SK-N-SH (cell line): Measurements from ENCODE around the gene MCF2L. TPM values are rescaled to one million over a fixed set of nuclear protein-coding genes. Genes with fewer than 3 reads are reported as not detected.

Experiments used
- CTCF ChIA-PET: fragments of 300-600, 350-600 bp; formaldehyde crosslinking; extraction: SDS; loops from one replicate; lab custom pipeline; 2021; lab: Yijun Ruan, JAX
- POLR2A ChIA-PET: fragments of 350-600 bp; sonication (Branson Sonifier 250); formaldehyde crosslinking; extraction: SDS; loops from one replicate; lab custom pipeline; 2020; ENCODE audit warnings: antibody characterized with exemption, inconsistent platforms; lab: Yijun Ruan, JAX
- DNase-seq: peaks from one replicate; pipeline ENCODE4 v3.0.0; 2012
- H2AFZ ChIP-seq: fragments of 200-600 bp; sonication (generic); 2 replicates; pipeline ENCODE4 v1.8.1; 2016; ENCODE audit warnings: antibody characterized with exemption, mild to moderate bottlenecking, low read depth
- H3F3A ChIP-seq: fragments of 200-600 bp; sonication (generic); replicated peaks from 2 replicates; pipeline ENCODE3; 2016; ENCODE audit warnings: antibody characterized with exemption, mild to moderate bottlenecking; ENCODE audit not compliant: insufficient read depth
- H3K27ac ChIP-seq, 2 experiments: fragments of 200-500 bp in 1 of 2; fragments of 200-600 bp in 1 of 2; sonication (Bioruptor generic) in 1 of 2; sonication (generic), shearing (Covaris generic) in 1 of 2; 2 replicates each; pipeline versions ENCODE4 v1.5.1 to v1.6.1; 2014 to 2016; ENCODE audit warnings: low read depth in 2 of 2, inconsistent platforms in 1 of 2, low read length in 1 of 2, mild to moderate bottlenecking in 1 of 2, mixed read lengths in 1 of 2
- H3K27me3 ChIP-seq: fragments of 200-600 bp; sonication (generic), shearing (Covaris generic); 2 replicates; pipeline ENCODE4 v1.6.1; 2016; ENCODE audit warnings: mixed run types; ENCODE audit not compliant: insufficient read depth
- H3K36me3 ChIP-seq, 2 experiments: fragments of 200-500 bp in 1 of 2; fragments of 200-600 bp in 1 of 2; sonication (Bioruptor generic) in 1 of 2; sonication (generic) in 1 of 2; replicated peaks in 1 of 2; 2 replicates each; pipeline versions ENCODE3 to v1.5.1; 2014 to 2016; ENCODE audit warnings: low read length in 1 of 2, mild to moderate bottlenecking in 1 of 2; ENCODE audit not compliant: insufficient read depth in 2 of 2, control insufficient read depth in 1 of 2
- H3K4me1 ChIP-seq, 2 experiments: fragments of 200-500 bp in 1 of 2; fragments of 200-600 bp in 1 of 2; sonication (Bioruptor generic) in 1 of 2; sonication (generic), shearing (Covaris generic) in 1 of 2; 2 replicates each; pipeline versions ENCODE4 v1.5.1 to v1.6.1; 2014 to 2016; ENCODE audit warnings: low read depth in 1 of 2, low read length in 1 of 2, mixed run types in 1 of 2; ENCODE audit not compliant: insufficient read depth in 2 of 2, control insufficient read depth in 1 of 2
- H3K4me2 ChIP-seq: fragments of 200-600 bp; sonication (generic), shearing (Covaris generic); 2 replicates; pipeline ENCODE4 v1.6.1; 2017; ENCODE audit warnings: mixed run types
- H3K4me3 ChIP-seq, 2 experiments: fragments of 200-500 bp in 1 of 2; fragments of 200-600 bp in 1 of 2; sonication (Bioruptor generic) in 1 of 2; sonication (generic), shearing (Covaris generic) in 1 of 2; 2 replicates each; pipeline versions ENCODE4 v1.5.1 to v1.8.1; 2014 to 2016; ENCODE audit warnings: low read depth in 2 of 2, inconsistent platforms in 1 of 2, low read length in 1 of 2, mild to moderate bottlenecking in 1 of 2, mixed read lengths in 1 of 2, moderate library complexity in 1 of 2
- H3K79me2 ChIP-seq: fragments of 200-600 bp; sonication (generic); 2 replicates; pipeline ENCODE4 v1.8.1; 2017; ENCODE audit warnings: mild to moderate bottlenecking; ENCODE audit not compliant: insufficient read depth
- H3K9ac ChIP-seq: fragments of 200-600 bp; sonication (generic); 2 replicates; pipeline ENCODE4 v1.6.1; 2017; ENCODE audit warnings: mixed run types
- H3K9me2 ChIP-seq: fragments of 200-600 bp; sonication (generic); 2 replicates; pipeline ENCODE4 v1.6.1; 2017; ENCODE audit warnings: mixed run types
- H3K9me3 ChIP-seq: fragments of 200-600 bp; sonication (generic); 2 replicates; pipeline ENCODE4 v1.6.1; 2017; ENCODE audit warnings: mixed run types, mild to moderate bottlenecking, moderate library complexity
- H4K20me1 ChIP-seq: fragments of 200-600 bp; sonication (generic); 2 replicates; pipeline ENCODE4 v1.6.1; 2017; ENCODE audit warnings: mild to moderate bottlenecking, mixed run types; ENCODE audit not compliant: insufficient read depth
- EP300 ChIP-seq, 2 experiments: IDR thresholded peaks; 2 replicates each; pipeline versions ENCODE4 v1.4.0 to v1.6.1; 2012; ENCODE audit warnings: borderline replicate concordance in 1 of 2, low read depth in 1 of 2, low read length in 1 of 2
- FOSL2 ChIP-seq: IDR thresholded peaks from 2 replicates; pipeline ENCODE4 v1.4.0; 2012; ENCODE audit warnings: low read depth, mild to moderate bottlenecking, moderate library complexity, borderline replicate concordance
- JUND ChIP-seq: IDR thresholded peaks from 2 replicates; pipeline ENCODE4 v1.4.0; 2012
- MXI1 ChIP-seq: IDR thresholded peaks from 2 replicates; pipeline ENCODE4 v1.6.1; 2012; ENCODE audit warnings: mild to moderate bottlenecking, low read depth, low read length, improper control_type of control experiment
- POLR2AphosphoS5 ChIP-seq: IDR thresholded peaks from 2 replicates; pipeline ENCODE4 v1.6.1; 2012; ENCODE audit warnings: low read depth, low read length
- RAD21 ChIP-seq: IDR thresholded peaks from 2 replicates; pipeline ENCODE4 v1.6.1; 2012; ENCODE audit warnings: mild to moderate bottlenecking, low read length
- SIN3A ChIP-seq: IDR thresholded peaks from 2 replicates; pipeline ENCODE4 v1.6.1; 2012; ENCODE audit warnings: low read depth, mild to moderate bottlenecking, low read length, moderate library complexity, borderline replicate concordance
- TCF12 ChIP-seq: IDR thresholded peaks from 2 replicates; pipeline ENCODE4 v1.4.0; 2012
- TEAD4 ChIP-seq: IDR thresholded peaks from 2 replicates; pipeline ENCODE4 v1.4.0; 2012; ENCODE audit warnings: mild to moderate bottlenecking, borderline replicate concordance; ENCODE audit not compliant: insufficient read depth
- WGBS: methylation state at CpG from one replicate; pipeline ENCODE4 v1.1.6; 2017; ENCODE audit warnings: low lambda C conversion rate; 5-methylcytosine and 5-hydroxymethylcytosine counted together
- polyA plus RNA-seq, 3 experiments: library from polyadenylated mRNA; depleted of rRNA; stranded (reverse); fragments of >200 nt; gene quantifications; 2 replicates each; pipeline ENCODE4 v1.2.3, GENCODE V29; 2012
- TF ChIP-seq, protein P1 (sequence below): IDR thresholded peaks from 2 replicates; pipeline ENCODE4 v1.4.0; 2012; ENCODE audit warnings: low read depth, borderline replicate concordance
- TF ChIP-seq, protein P2 (sequence below): IDR thresholded peaks from 2 replicates; pipeline ENCODE4; 2012
- TF ChIP-seq, protein P3 (sequence below): IDR thresholded peaks from 2 replicates; pipeline ENCODE4 v1.4.0; 2012; ENCODE audit warnings: low read depth
- TF ChIP-seq, protein P4 (sequence below): IDR thresholded peaks from 2 replicates; pipeline ENCODE4 v1.6.1; 2012; ENCODE audit warnings: mild to moderate bottlenecking, low read depth, low read length, moderate library complexity

The MCF2L gene
- polyA plus RNA-seq, 1 of the 3 experiments (the other 2 are of a cell fraction): 0.56 TPM

DNA sequence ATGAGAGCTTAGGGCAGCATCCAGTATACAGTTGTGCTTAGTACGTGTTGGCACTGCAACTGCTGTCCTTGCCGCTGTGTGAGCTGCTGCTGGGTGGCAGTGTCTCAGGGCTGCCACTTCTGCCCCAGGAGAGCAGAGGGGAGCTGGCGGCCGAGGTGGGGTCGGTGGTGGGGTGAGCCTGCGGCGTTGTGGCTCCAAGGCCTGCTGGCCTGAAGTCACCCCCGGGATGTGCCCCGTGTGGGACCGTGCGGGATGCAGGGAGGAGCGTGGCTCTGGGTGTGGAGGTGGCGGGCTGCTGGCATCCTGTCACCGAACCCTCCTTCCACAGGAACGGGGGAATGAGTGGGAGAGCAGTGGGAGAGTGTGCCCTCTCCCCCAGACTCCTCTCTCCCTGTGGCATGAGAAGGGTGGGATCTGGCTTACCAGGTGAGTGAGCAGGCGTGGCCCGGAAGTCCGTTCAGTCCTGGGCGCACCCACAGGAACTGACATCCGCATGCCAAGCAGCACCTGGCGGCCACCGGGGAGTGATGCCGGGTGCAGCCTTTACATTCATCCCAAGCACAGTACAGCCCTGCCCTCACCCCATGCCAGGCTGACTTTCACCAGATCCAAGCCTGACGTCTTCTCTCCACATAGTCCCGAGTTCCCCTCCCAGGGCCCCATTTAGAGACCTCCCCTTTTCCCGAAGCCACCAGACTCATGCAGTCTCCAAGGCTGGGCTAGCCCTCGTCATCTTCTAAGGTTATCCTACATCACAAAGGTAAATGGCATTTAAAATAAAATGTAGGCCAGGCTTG is 26.6 kb downstream of the MCF2L start:
- Histone ChIP-seq H4K20me1 (no peaks in the 10 kb centered on the region), H2AFZ (no peak overlapping the region), H3K9me3 (no peaks in the 10 kb centered on the region), H3K27ac (no peak overlapping the region), H3K27me3 (no peaks in the 10 kb centered on the region; the same call in 1 of the 2 replicates), H3K4me1 (peaks cover 0 to 37% of the 10 kb centered on the region in 2 experiments; a peak in 1 of 4 replicates), H3F3A (no peaks in the 10 kb centered on the region), H3K9ac (no peak overlapping the region), H3K4me3 (no peak overlapping the region), H3K9me2 (no peaks in the 10 kb centered on the region), H3K4me2 (no peak overlapping the region), H3K36me3 (no peaks in the 10 kb centered on the region), H3K79me2 (no peaks in the 10 kb centered on the region)
- no peak for TF ChIP-seq TCF12
- TF ChIP-seq, protein P1, sequence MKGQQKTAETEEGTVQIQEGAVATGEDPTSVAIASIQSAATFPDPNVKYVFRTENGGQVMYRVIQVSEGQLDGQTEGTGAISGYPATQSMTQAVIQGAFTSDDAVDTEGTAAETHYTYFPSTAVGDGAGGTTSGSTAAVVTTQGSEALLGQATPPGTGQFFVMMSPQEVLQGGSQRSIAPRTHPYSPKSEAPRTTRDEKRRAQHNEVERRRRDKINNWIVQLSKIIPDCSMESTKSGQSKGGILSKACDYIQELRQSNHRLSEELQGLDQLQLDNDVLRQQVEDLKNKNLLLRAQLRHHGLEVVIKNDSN: no peak
- no peak for TF ChIP-seq POLR2AphosphoS5
- no peak for TF ChIP-seq JUND
- no peak for TF ChIP-seq RAD21
- TF ChIP-seq, protein P2, sequence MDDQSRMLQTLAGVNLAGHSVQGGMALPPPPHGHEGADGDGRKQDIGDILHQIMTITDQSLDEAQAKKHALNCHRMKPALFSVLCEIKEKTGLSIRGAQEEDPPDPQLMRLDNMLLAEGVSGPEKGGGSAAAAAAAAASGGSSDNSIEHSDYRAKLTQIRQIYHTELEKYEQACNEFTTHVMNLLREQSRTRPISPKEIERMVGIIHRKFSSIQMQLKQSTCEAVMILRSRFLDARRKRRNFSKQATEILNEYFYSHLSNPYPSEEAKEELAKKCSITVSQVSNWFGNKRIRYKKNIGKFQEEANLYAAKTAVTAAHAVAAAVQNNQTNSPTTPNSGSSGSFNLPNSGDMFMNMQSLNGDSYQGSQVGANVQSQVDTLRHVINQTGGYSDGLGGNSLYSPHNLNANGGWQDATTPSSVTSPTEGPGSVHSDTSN: no peak
- TF ChIP-seq EP300 (IDR thresholded peaks at IDR 0.05; ENCODE audit: borderline replicate concordance in 1 of 2, low read depth in 1 of 2, low read length in 1 of 2): no peak
- TF ChIP-seq, protein P3, sequence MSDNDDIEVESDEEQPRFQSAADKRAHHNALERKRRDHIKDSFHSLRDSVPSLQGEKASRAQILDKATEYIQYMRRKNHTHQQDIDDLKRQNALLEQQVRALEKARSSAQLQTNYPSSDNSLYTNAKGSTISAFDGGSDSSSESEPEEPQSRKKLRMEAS: no peak
- no peak for TF ChIP-seq TEAD4
- no peak for TF ChIP-seq MXI1
- no peak for TF ChIP-seq FOSL2
- no peak for TF ChIP-seq SIN3A
- 67% methylated on average over 16 of the region's 27 CpGs for WGBS
- no peak for DNase-seq
- POLR2A ChIA-PET: interaction anchor here (0.6 kb wide), 1 partner anchor 12 kb away, joined by 3 read pairs; no protein-coding TSS in a partner anchor
- CTCF ChIA-PET: interaction anchor here (1.0 kb wide), 1 partner anchor 53 kb away, joined by 3 read pairs; no protein-coding TSS in a partner anchor

DNA sequence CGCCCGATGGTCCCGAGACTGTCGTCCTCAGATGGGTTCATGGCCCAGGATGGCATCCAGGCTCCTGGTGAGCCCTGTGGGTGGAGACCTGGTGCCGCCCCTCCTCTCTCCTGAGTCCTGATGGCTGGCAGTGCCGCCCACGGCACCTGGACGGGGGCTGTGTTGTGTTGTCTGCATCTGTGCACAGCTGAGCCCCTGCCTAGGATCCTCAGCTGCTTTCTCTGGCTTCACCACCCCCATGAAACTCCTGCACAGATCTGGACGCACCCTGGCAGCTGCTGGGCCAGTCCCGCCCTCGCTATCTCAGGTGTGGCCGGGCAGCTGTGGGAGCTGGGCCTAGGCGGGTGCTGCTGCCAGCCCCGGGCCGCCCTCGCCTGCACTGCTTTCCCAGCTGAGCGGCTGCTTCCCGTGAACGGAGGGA is 27.7 kb downstream of the MCF2L start:
- ChIA-PET CTCF (interaction anchor here (0.7 to 2.8 kb wide), 5 partner anchors 13 to 1246 kb away, joined by 3 to 13 read pairs (median 10); partner anchors contain the start of gene MCF2L), POLR2A (no interaction called here)
- Histone ChIP-seq H3F3A (no peaks in the 10 kb centered on the region), H3K27me3 (peaks cover 2% of the 10 kb centered on the region; the same call in 1 of the 2 replicates), H3K79me2 (no peaks in the 10 kb centered on the region), H3K9me3 (no peaks in the 10 kb centered on the region), H3K4me3 (no peak overlapping the region), H3K36me3 (no peaks in the 10 kb centered on the region), H3K4me1 (peaks cover 0 to 38% of the 10 kb centered on the region in 2 experiments; a peak in 2 of 4 replicates), H3K9me2 (no peaks in the 10 kb centered on the region), H3K9ac (no peak overlapping the region), H3K4me2 (no peak overlapping the region), H4K20me1 (no peaks in the 10 kb centered on the region), H3K27ac (no peak overlapping the region; a peak in 1 of 4 replicates), H2AFZ (no peak overlapping the region)
- no peak for TF ChIP-seq TCF12
- no peak for TF ChIP-seq JUND
- TF ChIP-seq, protein P4, sequence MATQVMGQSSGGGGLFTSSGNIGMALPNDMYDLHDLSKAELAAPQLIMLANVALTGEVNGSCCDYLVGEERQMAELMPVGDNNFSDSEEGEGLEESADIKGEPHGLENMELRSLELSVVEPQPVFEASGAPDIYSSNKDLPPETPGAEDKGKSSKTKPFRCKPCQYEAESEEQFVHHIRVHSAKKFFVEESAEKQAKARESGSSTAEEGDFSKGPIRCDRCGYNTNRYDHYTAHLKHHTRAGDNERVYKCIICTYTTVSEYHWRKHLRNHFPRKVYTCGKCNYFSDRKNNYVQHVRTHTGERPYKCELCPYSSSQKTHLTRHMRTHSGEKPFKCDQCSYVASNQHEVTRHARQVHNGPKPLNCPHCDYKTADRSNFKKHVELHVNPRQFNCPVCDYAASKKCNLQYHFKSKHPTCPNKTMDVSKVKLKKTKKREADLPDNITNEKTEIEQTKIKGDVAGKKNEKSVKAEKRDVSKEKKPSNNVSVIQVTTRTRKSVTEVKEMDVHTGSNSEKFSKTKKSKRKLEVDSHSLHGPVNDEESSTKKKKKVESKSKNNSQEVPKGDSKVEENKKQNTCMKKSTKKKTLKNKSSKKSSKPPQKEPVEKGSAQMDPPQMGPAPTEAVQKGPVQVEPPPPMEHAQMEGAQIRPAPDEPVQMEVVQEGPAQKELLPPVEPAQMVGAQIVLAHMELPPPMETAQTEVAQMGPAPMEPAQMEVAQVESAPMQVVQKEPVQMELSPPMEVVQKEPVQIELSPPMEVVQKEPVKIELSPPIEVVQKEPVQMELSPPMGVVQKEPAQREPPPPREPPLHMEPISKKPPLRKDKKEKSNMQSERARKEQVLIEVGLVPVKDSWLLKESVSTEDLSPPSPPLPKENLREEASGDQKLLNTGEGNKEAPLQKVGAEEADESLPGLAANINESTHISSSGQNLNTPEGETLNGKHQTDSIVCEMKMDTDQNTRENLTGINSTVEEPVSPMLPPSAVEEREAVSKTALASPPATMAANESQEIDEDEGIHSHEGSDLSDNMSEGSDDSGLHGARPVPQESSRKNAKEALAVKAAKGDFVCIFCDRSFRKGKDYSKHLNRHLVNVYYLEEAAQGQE: no peak
- no peak for DNase-seq
- WGBS: 80% methylated on average over 2 of the region's 19 CpGs
